Measurements from ENCODE around the gene CSF3.
A peak's percentile ranks its signal among the peaks of the same experiment; 100 is the strongest.

The CSF3 gene

DNA sequence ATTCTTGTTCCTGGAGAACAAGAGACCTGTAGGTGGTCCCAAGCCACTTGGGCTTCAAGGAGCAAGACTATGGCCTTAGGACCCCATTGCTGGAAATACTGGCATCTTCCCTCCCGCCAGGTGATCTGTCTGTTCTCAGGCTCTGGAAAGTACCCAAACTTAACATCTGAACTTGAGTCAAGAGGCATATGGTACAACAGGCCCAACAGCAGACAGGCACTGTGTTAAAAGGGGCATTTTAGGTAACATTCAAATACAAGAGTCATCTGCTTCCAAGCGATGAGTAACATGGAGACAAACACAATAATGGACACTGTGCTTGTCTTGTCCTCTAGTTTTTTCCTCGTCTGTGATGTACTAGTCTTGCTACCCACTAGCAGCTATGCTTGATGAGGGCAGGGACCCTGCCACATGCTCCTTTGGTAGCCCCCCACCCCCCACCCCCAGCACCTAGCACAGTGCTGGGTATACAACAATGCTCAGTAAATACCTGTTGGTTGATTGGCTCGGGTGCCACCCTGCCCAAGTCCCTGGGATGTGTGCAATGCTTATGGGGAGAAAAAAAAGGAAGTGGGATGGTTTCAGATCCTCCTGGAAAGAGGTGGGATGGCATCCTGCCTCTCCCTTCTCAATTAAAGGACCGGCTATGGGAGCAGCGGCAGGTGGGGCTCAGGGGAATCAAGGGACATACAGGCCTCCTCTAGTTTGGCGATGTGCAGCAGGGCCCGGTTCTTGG lies 19.4 kb downstream of the CSF3 start:
- H3K9me3 ChIP-seq (ENCODE audit: low read length), result no peaks in the 10 kb centered on the region
- H3K79me2 ChIP-seq (ENCODE audit: insufficient read depth, low read length), result no peaks in the 10 kb centered on the region
- no peak overlapping the region for H3K4me3 ChIP-seq (ENCODE audit: low read depth, low read length, poor library complexity, severe bottlenecking)
- no peak overlapping the region for H3K4me2 ChIP-seq (ENCODE audit: low read length)
- H3K4me1 ChIP-seq (ENCODE audit: insufficient read depth, low read length, severe bottlenecking), result no peaks in the 10 kb centered on the region
- TF ChIP-seq EZH2 (IDR thresholded peaks at IDR 0.05; ENCODE audit: borderline replicate concordance, low read length), result no peak
- no peak for TF ChIP-seq CTCF (IDR thresholded peaks at IDR 0.05; ENCODE audit: low read length)
- no peak overlapping the region for H2AFZ ChIP-seq (ENCODE audit: low read length)
- no peaks in the 10 kb centered on the region for H3K9me2 ChIP-seq (ENCODE audit: low read depth, low read length)
- no peak overlapping the region for H3K9ac ChIP-seq (ENCODE audit: low read length)
- no peaks in the 10 kb centered on the region for H3F3A ChIP-seq (ENCODE audit: insufficient read depth, low read length)
- no peaks in the 10 kb centered on the region for H4K20me1 ChIP-seq (ENCODE audit: insufficient read depth, low read length)
- H3K27ac ChIP-seq (ENCODE audit: low read depth, low read length, poor library complexity, severe bottlenecking), result no peak overlapping the region
- H3K36me3 ChIP-seq (ENCODE audit: insufficient read depth, low read length), result peaks cover 46% of the 10 kb centered on the region; the same call in 1 of the 2 replicates
- H3K27me3 ChIP-seq (ENCODE audit: insufficient read depth, low read length), result no peaks in the 10 kb centered on the region

- Histone ChIP-seq H3K36me3 (ENCODE audit: insufficient read depth, low read length) (peaks cover 41% of the 10 kb centered on the region; the same call in 1 of the 2 replicates), H4K20me1 (ENCODE audit: insufficient read depth, low read length) (no peaks in the 10 kb centered on the region), H2AFZ (ENCODE audit: low read length) (no peak overlapping the region), H3K4me3 (ENCODE audit: low read depth, low read length, poor library complexity, severe bottlenecking) (no peak overlapping the region), H3F3A (ENCODE audit: insufficient read depth, low read length) (no peaks in the 10 kb centered on the region), H3K4me1 (ENCODE audit: insufficient read depth, low read length, severe bottlenecking) (no peaks in the 10 kb centered on the region), H3K27ac (ENCODE audit: low read depth, low read length, poor library complexity, severe bottlenecking) (no peak overlapping the region), H3K9me3 (ENCODE audit: low read length) (no peaks in the 10 kb centered on the region), H3K9ac (ENCODE audit: low read length) (no peak overlapping the region), H3K27me3 (ENCODE audit: insufficient read depth, low read length) (no peaks in the 10 kb centered on the region), H3K4me2 (ENCODE audit: low read length) (no peak overlapping the region), H3K79me2 (ENCODE audit: insufficient read depth, low read length) (no peaks in the 10 kb centered on the region), H3K9me2 (ENCODE audit: low read depth, low read length) (no peaks in the 10 kb centered on the region)
- TF ChIP-seq CTCF (IDR thresholded peaks at IDR 0.05; ENCODE audit: low read length), result peak; percentile 94
- TF ChIP-seq EZH2 (IDR thresholded peaks at IDR 0.05; ENCODE audit: borderline replicate concordance, low read length), result no peak
Measured at GRCh38 chr17:40035162-40035559, 19.9 kb downstream of the CSF3 start.

DNA sequence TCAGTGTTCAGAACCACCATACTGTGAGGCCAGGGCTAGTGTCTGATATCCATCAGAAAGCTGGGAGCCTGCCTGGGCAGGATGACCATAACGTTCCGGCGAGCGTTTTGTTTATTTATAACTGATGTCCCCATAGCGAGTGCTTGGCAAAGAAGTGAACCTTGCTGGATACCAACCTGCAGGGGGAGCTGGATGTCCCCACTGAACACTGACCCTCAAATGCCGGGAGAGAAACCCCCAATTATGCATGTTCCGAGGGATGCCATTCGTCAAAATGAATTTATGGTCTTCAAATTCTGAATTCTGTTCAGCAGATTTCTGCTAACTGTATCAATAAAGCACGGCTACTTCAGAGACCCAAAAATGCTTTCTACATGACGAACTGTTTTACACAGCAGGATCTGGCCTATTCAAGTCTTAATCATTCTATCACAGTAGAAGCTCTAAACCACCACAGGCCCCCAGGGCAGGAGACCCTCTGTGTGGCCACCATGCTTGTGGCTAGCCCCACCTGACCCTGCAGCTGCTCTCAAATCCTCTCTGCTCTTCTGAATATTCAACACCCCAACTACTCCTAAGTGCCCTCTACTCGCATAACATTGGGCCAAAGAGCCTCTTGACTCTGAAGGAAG lies 23.8 kb downstream of the CSF3 start:
- no peak overlapping the region for H3K27ac ChIP-seq (ENCODE audit: low read depth, low read length, poor library complexity, severe bottlenecking)
- peaks cover 14% of the 10 kb centered on the region; the same call in 1 of the 2 replicates for H3K36me3 ChIP-seq (ENCODE audit: insufficient read depth, low read length)
- H3K9me3 ChIP-seq (ENCODE audit: low read length), result no peaks in the 10 kb centered on the region
- TF ChIP-seq EZH2 (IDR thresholded peaks at IDR 0.05; ENCODE audit: borderline replicate concordance, low read length) (no peak), CTCF (IDR thresholded peaks at IDR 0.05; ENCODE audit: low read length) (peak; percentile 65)
- no peaks in the 10 kb centered on the region for H3K79me2 ChIP-seq (ENCODE audit: insufficient read depth, low read length)
- no peak overlapping the region for H3K9ac ChIP-seq (ENCODE audit: low read length)
- no peak overlapping the region for H3K4me2 ChIP-seq (ENCODE audit: low read length)
- no peaks in the 10 kb centered on the region for H4K20me1 ChIP-seq (ENCODE audit: insufficient read depth, low read length)
- H3K9me2 ChIP-seq (ENCODE audit: low read depth, low read length), result no peaks in the 10 kb centered on the region
- no peaks in the 10 kb centered on the region for H3K4me1 ChIP-seq (ENCODE audit: insufficient read depth, low read length, severe bottlenecking)
- H3F3A ChIP-seq (ENCODE audit: insufficient read depth, low read length), result no peaks in the 10 kb centered on the region
- H3K4me3 ChIP-seq (ENCODE audit: low read depth, low read length, poor library complexity, severe bottlenecking), result no peak overlapping the region
- H3K27me3 ChIP-seq (ENCODE audit: insufficient read depth, low read length), result no peaks in the 10 kb centered on the region
- no peak overlapping the region for H2AFZ ChIP-seq (ENCODE audit: low read length)

Measured in OCI-LY1 (cell line).